ENCODE data around the gene NDUFB8.
A peak's percentile ranks its signal among the peaks of the same experiment; 100 is the strongest.
"Not testable (repeated sequence)": the region's sequence is repeated elsewhere in the genome, so short reads cannot be mapped to it uniquely, and the experiment has no call there.

Gene NDUFB8

DNA sequence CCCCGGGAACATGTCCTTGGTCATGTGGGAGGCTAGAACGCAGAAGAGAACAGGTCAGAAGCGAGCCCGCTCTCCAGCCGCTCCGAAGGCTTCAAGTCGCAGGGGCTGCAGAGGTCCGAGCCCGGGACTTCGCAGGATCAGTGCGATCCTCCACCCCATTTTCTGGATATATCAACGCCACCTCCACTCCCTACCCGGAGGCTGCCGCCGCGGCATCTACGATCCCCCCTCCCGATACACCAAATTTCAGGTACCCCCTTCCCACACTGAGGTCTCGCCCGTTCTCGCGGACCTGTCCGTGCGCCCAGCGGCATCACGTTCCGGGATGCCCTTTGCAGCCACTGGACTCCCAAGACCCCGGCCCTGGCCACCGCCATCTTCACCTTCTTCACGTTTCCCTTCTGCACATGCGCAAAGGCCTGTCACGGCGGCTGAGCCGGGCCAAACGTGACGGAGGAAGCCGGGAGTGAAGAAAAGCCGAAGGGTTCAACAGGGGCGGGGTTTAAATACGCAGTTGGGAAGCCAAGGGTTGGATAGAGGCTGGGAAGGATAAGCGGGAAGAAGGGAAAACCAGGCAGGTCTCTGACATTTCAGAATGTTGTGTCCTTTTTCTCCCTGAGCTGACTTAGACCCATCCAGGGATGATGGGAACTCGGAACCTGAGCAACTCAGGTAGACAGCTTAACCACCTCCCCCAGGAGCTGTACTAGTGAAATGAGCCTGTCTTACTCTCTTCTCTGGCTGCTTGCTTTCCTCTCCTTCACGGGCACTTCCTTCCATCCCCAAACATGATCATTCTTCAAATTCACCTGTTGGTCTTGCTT lies at the start of gene NDUFB8:
Gene NDUFB8, minus strand, starts transcription at position 397 of the 824 bp plus-strand sequence. Its CDS starts 20 bp downstream, at position 377.
- peak within 1 kb of the TSS; percentile 71 to 98 (median 94) for H3K4me3 ChIP-seq
- H3K27ac ChIP-seq = peak within 1 kb of the TSS; percentile 27 to 94 (median 85)

DNA sequence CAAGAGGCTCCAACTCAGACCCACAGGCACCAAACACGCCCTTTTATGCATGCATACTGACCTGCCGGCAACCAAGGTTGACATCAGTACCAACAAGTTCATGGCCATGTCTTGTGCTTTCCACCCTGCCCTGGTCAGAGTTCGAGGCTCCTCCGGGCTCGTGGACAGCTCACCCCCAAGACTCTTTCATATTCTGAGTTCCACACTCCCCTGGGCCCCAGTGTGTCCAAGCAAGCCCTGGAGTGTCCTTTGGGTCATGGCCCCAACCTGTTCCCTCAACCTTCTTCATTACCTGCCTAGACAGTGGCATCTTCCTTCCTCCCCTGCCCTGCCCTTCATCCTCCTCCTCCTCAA lies 46.6 kb upstream of the NDUFB8 start:
- no peak overlapping the region for H3K27ac ChIP-seq
- no peak overlapping the region for H3K4me3 ChIP-seq

DNA sequence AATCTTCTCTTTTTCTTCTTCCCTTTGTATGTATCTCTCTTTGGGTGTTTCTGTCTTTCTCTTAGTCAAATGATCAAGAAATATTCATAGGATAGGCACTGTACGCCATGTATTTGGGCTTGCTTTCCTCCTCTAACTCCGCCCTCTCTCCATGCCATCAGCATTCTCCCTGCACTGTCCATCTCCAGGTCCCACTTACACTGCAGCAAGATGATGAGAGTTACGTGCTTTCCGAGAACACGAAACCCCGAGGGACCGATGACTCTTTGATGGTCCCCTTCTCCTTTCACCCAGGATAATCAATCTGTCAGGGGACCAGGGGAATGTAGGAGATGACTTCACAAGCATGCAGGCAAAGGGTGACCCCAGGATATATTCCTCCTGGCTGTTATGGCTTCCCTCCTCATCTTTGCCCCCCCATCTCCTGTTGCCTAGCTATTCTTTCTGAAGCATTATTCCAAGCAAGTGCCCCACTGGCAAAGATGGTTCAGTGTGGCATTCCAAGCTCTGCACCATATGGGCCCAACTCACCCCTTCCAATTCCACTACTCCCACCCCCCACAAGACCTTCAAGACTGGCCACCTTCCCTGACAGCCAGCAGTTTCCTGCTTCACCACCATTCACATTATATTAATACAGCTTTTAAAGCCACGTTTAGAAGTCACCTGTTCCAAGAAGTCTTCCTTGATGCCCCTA lies 46.1 kb upstream of the NDUFB8 start:
- no peak overlapping the region for H3K27ac ChIP-seq
- no peak overlapping the region for H3K4me3 ChIP-seq

DNA sequence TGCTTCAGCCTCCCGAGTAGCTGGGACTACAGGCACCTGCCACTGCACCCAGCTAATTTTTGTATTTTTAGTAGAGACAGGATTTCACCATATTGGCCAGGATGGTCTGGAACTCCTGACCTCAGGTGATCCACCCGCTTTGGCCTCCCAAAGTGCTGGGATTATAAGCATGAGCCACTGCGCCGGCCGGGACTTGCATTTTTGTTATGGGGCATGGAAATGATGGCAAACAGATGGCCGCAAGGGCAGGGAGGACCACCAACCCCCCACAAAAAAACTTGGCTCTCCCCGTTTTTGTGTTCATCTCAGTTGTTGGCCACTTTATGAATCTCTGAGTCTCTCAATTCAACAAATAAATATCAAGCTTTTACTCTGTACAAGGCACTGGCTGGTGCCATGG lies 45.5 kb upstream of the NDUFB8 start:
- not testable (repeated sequence) for H3K27ac ChIP-seq, H3K4me3 ChIP-seq

DNA sequence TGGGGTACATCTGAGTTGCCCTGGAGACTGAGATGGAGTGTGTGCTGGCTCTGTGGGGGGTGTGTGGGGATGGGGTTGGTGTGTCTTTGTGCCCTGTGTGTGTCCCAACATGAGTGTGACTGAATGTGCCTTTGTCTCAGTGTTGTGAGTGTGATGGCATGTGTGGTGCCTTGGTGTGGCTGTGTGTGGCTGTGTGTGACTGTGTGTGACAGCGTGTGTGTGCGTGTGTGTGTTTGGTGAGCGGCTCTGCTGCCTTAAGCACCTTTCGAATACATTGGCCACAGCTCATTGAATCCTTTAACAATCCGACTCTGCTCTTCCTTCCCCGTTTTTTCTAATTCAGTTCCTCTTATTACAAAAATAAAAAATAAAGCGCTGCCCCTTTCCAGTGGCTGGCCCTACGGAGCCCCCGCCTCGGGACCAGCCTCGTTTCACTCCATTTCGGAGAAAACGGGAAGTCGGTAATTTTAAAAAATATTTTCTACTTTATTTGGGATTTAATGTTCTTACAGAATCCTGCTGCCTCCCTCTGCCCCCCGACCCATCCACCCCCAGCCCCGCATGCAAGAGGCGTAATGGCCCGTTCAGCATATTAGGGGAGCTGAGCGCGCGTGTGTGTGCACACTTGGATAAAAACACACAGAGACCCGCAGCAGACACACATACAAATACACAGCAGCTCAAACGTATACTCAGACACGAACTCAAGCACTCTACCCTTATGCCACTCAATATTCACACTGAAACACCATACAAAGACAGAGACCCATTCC lies 41.6 kb upstream of the NDUFB8 start:
- H3K27ac ChIP-seq = no peak overlapping the region
- H3K4me3 ChIP-seq = no peak overlapping the region

DNA sequence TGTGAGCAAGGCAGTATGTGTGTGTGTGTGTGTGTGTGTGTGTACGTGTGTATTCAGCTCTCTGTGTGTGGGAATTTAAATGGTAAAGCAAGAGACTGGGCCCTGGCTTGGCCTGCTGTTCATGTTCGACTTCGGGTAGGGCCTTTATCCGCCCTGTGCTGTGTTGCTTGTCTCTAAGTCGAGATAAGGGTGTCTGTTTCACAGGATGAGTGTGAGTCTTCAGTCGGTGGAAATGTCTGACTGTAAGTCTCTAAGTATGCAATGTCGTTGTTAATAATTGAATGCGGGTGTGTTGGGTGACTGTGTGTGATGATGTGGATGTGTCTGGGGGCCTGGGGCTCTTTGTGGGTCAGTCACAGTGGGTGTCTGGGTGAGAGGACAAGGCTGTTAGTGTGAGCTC lies 40.8 kb upstream of the NDUFB8 start:
- Histone ChIP-seq H3K4me3 (no peak overlapping the region), H3K27ac (no peak overlapping the region)

DNA sequence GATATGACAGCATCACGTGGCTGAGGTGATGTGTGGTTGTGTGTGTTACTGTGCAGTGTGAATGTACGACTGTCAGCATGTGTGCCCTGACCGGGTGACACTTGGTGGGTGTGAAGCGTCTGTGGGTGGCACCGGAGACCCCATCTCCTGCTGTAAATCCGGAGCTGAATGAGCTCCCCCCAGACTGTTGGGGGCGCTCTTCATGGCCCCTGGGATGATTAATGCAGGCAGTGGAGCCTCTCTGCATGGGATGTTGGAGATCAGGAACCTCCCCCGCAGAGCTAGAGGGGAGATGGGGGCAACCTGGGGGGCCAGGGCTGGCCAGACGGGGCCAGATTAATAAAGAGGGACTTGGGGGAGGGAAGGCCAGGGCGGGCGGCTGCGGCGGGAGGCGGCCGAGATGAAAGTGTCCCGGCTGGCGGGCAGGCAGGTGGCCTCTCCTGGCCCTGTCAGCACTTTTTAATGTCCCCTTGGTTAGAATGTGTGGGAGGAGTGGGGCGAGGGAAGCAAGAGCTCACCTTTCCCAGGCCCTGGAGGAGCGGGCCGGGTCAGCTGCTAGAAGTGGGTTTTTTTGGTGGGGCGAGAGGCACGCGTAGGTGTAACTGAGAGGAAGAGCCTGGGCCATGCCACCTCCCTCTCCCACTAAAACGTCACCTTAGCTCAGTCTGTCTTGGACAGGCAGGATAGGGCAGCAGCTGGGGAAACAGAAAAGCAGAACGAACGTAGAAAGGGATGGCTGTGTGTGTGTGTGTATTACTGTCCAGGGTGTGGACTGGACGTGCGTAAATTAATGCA lies 40.2 kb upstream of the NDUFB8 start:
- no peak overlapping the region for H3K4me3 ChIP-seq

DNA sequence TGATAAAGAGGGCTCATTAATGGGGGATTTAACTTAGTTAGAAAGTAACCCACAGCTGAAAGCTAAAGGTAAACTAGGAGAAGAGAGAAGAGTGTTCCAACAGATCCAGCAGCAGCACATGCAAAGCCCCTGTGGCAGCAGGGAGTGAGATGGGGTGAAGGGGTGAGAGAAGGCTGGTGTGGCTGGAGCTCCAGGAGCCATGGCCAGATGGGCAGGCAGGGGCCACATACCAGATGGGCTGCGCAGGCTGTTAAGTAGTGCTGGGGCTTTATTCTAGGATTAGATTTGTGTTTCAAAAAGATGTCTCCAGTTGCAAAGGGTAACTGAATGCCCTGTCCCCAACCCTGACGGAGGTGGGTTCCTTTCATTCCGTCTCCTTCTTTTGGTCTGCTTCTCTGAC lies 39.2 kb upstream of the NDUFB8 start:
- H3K27ac ChIP-seq = no peak overlapping the region

More for the DNA sequence above, 40.2 kb upstream of the NDUFB8 start:
- H3K27ac ChIP-seq = no peak overlapping the region

DNA sequence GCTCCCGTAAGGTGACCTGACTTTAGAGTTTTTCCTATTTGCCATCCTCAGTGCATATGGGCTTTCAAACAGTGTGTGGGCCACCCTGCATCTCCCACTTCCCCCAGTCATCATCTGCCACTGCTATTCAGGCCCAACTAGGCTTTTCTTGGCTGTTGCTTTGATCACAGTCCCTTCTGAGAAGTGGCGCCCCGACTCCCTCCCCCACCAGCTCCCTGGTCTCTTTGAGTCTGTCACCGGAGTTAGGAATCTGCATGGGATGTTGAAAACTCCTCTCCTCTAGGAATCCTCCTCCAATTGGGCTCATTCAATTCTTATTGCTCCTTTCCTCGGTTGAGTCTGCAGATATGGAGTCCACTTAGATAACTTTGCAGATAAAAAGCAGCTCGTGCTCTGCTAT lies 38.2 kb upstream of the NDUFB8 start:
- H3K4me3 ChIP-seq = no peak overlapping the region
- no peak overlapping the region for H3K27ac ChIP-seq

More for the DNA sequence above, 39.2 kb upstream of the NDUFB8 start:
- no peak overlapping the region for H3K4me3 ChIP-seq

DNA sequence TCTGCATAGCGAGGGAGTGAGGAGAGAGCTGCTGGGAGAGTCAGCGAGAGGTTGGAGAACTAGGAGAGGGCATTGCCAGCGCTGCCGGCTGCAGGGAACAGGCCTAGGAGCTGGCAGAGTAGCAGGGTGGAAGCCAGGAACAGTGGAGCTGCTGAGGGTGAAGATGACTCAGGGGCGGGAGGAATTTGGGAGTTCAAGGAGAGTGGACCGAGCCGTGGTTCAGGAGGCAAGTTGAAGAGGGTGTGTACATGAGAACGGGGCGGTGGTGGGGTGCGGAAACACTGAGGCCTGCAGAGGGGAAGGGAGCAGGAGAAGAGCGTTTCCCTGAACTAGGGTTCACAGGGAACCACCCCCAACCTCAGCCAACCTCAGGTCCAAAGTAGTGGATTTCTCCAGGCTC lies 37.6 kb upstream of the NDUFB8 start:
- no peak overlapping the region for H3K27ac ChIP-seq
- H3K4me3 ChIP-seq = no peak overlapping the region

DNA sequence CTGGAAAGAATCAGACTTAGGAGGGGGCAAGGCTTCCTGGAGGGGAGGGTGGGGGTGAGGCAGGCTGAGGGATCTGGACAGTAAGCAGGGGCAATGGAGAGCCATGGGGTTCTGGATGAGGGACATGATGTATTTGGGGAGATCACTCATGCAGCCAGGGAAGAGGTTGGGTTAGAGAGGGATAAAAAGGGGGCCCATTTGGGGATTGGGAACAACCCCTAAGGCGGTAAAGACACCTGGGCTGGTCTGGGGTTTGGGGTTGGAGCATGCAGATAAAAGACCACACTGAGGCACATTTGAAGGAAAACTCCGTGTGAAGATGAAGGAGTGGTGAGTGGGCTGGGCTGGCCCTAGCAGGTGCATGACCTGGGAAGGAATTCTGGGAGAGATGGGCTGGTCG lies 36.9 kb upstream of the NDUFB8 start:
- H3K4me3 ChIP-seq = no peak overlapping the region
- H3K27ac ChIP-seq = no peak overlapping the region

DNA sequence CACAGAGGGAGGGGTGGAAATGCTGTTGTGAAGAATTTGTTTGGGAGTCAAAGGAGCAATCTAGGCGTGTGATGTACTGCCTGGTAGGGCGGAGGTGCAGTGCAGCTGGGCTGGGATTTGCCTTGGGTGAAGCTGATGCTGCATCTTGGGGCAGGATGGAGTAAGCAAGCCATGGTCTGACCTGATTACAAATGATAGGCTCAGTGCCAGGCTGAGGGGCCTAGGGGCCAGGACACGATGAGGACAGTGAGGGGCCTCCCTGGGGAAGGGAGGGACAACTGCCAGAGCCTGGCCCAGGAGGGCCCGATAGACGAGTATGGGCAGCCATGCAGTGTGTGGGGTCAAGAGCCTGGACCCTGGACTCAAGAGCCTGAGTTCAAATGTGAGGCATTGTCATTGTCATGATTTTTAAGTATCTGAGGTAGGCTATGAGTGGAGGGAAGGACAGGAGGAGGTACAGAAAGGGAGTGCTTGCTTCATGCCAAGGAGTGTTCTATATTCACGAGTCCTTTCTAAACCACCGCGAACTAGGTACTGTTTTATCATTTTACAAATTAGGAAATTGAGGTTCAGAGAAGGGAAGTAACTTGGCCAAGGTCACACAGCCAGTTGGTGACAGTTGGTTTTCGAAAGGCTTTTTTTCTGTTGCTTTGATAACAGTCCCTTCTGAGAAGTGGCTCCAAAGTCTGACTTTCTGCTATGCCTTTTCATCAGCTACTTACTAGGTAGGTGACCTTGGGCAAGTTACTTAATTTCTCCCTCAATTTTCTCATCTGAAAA lies 35.7 kb upstream of the NDUFB8 start:
- H3K4me3 ChIP-seq = no peak overlapping the region

DNA sequence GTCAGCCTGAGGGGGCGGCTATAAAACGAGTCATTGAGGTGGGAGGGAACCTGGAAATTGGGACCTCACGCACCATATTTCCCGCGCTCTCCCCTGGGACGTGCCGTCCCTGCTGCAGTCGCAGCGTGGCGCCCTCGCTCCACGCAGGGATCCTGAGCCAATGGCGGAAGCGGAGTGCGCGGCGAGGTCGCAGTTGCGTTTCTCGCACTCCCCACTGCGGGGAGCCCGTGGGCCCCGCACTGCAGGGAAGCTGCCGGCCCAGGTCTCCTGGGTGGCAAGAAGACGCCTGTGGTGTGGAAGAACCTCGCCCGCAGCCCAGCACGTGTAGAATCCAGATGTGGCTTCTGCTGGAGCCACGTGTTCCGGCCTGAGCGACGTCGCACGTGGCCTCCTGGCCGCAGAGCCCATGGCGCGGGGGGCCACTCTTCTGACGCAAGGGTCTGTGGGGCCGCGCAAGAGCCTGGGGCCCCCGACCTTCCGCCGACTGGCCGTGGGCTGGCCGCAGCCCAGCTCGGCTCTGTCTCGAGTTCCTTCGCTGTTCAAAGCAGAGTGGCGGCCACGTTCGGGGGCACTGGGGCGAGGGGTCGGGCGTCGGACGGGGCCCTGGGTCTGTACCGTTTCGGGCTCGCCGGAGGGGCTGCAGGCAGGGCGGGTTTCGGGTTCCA lies 32.5 kb upstream of the NDUFB8 start:
- Histone ChIP-seq H3K4me3 (no peak overlapping the region), H3K27ac (no peak overlapping the region)

More for the DNA sequence above, 35.7 kb upstream of the NDUFB8 start:
- no peak overlapping the region for H3K27ac ChIP-seq

DNA sequence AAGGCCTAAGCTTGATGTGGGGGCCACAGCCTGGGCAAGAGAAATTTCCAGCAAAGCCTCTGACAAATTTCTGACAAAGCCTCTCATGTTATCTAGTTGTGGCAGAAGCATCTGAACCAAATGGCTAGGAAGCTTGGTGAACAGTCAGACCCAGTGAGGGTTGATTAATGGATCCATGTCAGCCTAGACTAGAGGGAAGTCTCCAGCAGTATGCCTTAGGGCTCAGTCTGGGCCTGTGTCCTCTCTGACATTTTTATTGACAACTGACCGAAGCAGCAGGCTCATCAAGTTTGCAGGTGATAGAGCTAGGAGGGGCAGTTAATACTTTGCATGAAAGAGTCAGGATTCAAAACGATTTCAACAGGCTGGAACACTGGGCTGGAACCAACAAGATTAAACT lies 31.3 kb upstream of the NDUFB8 start:
- H3K27ac ChIP-seq = no peak overlapping the region
- no peak overlapping the region for H3K4me3 ChIP-seq

DNA sequence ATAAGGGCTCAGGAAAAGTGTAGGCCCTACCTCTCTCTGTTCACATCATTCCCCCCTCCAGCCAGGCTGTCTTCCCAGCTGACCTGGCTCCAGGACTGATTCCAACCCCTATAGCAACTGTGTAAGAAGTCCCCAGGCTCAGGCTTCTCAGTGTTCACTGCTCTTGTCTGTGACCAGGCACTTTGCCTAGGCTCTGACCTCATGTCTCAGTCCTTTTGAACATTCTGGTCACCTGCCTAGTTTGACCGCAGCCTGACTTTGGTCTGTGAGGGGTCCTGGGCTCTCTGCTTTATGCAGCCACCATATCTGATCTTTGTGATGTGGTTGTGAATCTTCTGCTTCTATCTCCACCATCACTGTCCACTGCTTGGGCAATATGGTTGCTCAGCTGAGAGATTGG lies 30.6 kb upstream of the NDUFB8 start:
- Histone ChIP-seq H3K27ac (no peak overlapping the region), H3K4me3 (no peak overlapping the region)

DNA sequence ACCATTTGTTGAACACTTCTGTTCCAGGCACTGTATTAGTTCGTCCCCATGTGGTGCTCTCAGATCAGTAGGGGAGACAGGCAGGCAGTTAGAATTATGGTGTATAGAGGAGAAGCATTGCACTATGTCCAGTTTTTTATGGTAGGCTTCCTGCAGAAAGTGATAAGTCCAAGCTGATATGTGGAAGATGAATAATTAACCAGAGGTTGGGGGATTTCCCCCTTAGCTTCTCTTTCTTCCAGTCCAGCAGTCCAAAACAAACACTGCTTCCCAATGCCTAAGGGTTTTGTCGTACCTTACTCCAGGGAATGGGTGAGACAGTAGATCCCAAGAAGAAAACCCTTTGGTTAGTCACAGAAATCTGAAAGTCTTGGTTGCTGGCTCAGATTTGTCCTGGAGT lies 25.2 kb upstream of the NDUFB8 start:
- no peak overlapping the region for H3K4me3 ChIP-seq
- H3K27ac ChIP-seq = no peak overlapping the region

DNA sequence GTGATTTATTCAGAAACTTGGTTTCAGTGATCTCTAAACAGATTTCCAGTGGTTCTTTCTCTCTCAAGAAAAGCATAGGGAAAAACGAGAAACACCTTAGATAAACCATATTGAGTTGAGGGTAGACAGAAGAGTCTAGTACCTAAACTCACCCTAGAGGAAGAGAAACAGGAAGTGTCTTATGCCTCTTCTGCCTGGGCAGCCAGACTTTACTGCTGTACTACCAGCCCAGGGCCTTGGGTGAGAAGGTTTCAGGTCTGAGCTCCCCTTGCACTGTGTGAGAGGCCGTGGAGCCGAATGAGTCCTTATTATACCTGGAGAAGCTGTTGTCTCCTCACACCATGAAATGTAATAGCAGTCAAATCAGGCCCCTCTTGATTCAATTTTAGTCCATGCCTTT lies 24.3 kb upstream of the NDUFB8 start:
- H3K4me3 ChIP-seq = no peak overlapping the region
- no peak overlapping the region for H3K27ac ChIP-seq

DNA sequence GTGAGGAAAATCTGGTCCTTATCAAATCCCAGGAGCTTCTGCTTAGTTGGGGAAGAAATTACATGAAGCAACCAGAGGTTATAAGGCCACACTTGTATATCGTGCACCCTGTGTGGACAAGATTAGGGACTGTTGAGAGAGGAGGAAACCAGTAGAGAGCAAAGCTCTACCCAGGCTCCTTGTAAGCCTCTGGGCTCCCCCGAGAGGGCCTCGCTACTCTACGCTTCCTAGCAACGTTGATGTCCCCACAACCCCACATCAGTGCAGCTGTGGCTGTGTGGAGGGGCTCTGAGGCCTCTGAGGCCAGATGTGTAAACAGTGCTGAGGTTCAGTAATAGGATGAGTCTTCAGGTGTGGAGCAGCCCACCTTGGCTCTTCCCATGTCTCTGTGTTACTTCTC lies 22.1 kb upstream of the NDUFB8 start:
- Histone ChIP-seq H3K4me3 (no peak overlapping the region), H3K27ac (no peak overlapping the region)

DNA sequence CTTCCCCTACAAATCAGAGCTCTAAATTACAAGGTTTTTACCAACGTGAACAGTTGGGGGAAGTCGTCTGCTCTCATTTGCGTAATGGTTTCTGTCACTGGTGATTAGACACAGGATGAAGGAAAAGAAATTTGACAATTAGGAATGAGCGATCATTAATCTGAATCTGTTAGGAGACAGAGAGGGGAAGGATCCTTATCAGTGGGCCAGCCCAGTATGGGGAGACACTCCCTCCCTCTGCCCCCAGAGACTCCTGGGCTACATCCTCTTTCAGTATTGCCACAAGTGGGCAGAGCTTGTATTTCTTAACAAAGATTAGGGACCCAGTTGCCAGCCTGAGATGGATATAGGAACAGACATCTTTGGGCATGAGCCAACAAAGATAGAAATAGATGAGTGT lies 21.5 kb upstream of the NDUFB8 start:
- Histone ChIP-seq H3K27ac (no peak overlapping the region), H3K4me3 (no peak overlapping the region)

All from skin epidermis (tissue), 12 donors.